DMS 273 (cell line): ENCODE measurements around the gene TOP3A.
A peak's percentile ranks its signal among the peaks of the same experiment; 100 is the strongest.

Experiments used
- DNase-seq: peaks from one replicate; lab custom pipeline; 2025; ENCODE audit not compliant: unreplicated experiment; lab: John Stamatoyannopoulos, UW

Gene TOP3A

GRCh38 chr17:18233803-18234518 lies 80.8 kb downstream of the TOP3A start:
- DNase-seq = no peak

GRCh38 chr17:18231164-18231563 lies 83.6 kb downstream of the TOP3A start:
- no peak for DNase-seq

- DNase-seq = peak; percentile 60
Measured at GRCh38 chr17:18230288-18231141, 84.3 kb downstream of the TOP3A start.

GRCh38 chr17:18229771-18230170 lies 85.0 kb downstream of the TOP3A start:
- no peak for DNase-seq

GRCh38 chr17:18229254-18229653 lies 85.5 kb downstream of the TOP3A start:
- DNase-seq = no peak

GRCh38 chr17:18228176-18228682 lies 86.6 kb downstream of the TOP3A start:
- no peak for DNase-seq

GRCh38 chr17:18227635-18228034 lies 87.2 kb downstream of the TOP3A start:
- no peak for DNase-seq

GRCh38 chr17:18226284-18226945 lies 88.4 kb downstream of the TOP3A start:
- no peak for DNase-seq

- DNase-seq = no peak
Measured at GRCh38 chr17:18225642-18226283, 89.0 kb downstream of the TOP3A start.

GRCh38 chr17:18225121-18225641 lies 89.6 kb downstream of the TOP3A start, which contains the start of gene LLGL1:
LLGL1 (plus strand) TSS chr17:18225635; CDS start chr17:18225683, 48 bp downstream.
- DNase-seq = peak; percentile 97

- DNase-seq = peak; percentile 54
Measured at GRCh38 chr17:18224387-18225120, 90.2 kb downstream of the TOP3A start.

GRCh38 chr17:18224053-18224386 lies 90.8 kb downstream of the TOP3A start:
- no peak for DNase-seq
